HK-2 (cell line): ENCODE results near the gene RITA1.
A peak's percentile ranks its signal among the peaks of the same experiment; 100 is the strongest.

Experiments
- DNase-seq: peaks from one replicate; pipeline ENCODE4 v3.0.0-alpha.2; 2018; ENCODE audit not compliant: unreplicated experiment

The RITA1 gene

GRCh38 chr12:113230315-113231234 lies 45.1 kb downstream of the RITA1 start:
- DNase-seq = peak; percentile 41

GRCh38 chr12:113231235-113232088 lies 45.9 kb downstream of the RITA1 start:
- peak; percentile 80 for DNase-seq

DNA sequence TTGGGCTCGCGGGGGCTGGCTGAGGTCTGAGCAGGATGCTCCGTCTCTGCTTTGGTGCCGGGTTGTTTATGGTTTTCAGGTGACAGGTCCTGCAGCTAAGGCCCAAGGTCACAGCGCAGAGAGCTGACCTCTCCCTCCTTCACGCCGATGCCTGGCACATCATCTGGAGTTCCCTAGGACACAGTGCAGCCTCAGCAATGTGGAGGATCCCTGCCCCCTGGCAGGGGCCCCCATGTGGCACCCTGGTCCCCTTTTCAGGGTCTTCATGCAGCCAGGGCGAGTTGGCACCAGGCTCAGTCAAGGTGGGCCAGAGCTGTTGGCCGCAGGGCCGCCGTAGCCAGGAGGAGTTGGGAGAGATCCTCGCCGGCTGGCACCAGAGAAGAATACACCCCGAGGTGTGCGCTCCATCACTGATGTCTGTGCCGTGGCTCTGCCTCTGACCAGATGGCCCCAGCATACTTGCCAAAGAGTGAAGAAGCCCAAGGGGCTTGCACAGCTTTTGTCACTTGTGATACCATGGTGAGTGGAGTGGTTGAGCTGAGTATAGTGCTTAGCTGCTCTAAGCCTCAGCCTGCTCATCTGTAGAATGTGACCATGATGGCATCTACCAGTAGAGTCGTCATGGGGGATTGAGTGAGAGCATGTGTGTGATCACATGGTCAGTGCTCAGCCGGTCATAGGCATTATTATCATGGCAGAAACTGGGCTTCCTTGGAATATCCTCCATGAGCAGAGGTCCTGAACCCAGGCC lies 46.7 kb downstream of the RITA1 start:
- no peak for DNase-seq

DNA sequence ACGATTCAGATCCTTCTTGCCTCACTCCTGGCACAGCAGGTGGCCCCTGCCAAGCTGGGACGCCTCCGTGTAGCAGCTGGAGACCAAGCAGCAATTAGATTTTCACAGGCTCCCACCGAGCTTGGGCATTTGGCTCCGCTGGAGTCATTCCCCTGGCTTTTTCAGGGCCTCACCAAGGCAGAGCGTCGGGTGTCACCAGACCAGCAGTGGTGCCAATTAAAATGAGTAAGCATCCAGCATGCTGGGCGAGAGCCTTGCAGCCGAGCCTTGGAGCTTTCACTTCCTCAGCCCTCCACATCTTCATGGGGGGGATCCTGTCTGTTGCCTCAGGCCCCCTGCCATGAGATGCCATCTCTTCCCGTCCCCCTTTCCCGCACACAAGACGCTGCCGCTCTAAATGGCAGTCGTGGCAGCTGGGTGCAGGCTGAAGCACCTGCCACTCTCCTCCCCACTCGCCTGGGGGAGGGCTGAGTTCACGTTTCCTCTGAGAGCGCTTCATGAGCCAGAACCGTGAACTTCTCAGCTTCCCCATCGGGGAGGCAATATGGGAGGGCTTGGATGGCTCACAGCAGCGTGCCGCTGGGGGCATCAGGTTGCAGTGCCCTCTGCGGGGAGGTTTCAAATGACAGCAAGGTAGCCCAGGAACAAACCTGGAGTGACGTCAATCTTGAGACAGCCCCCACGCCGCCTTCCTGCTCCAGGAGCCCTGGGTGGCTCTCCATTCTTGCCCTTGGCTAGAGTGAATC lies 47.5 kb downstream of the RITA1 start:
- no peak for DNase-seq

DNA sequence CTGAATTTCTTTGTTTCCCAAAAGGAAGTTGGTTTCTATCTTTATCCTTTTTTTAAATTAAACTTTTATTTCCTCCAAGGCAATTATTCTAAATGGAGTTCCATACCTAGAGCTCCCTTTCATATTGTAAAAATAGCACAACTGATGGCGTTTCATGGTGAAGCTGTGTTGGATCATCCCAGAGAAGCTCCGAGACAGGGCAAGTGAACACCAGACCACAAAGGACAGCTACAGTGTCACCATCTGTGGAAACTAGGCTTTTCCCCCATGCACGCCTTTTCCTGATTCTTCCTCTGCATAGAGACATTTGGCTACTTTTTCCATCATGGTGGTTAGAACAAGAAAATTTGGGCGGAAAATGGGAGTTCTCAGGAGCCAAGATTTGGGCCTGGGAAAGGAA lies 48.4 kb downstream of the RITA1 start:
- no peak for DNase-seq

DNA sequence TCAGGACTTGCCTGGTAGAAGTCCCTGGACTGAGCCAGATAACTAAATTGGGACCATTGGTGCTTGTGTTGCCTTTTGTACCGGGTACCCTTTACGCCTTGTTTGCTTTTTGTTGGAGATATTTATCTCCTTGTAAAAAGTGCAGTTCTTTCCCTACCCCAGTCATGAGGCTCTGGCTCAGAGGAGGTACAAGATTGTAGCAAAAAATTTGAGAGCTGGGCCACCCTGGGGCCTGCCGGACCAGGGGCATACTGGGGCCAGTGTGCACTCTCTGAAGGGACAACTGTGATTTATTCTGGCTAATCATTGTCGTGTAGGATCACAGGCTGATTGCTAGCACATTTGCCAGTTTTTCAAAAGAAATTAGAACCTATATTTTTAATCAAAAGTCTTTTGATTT lies 49.0 kb downstream of the RITA1 start:
- no peak for DNase-seq

GRCh38 chr12:113235976-113236375 lies 50.5 kb downstream of the RITA1 start:
- DNase-seq = no peak

DNA sequence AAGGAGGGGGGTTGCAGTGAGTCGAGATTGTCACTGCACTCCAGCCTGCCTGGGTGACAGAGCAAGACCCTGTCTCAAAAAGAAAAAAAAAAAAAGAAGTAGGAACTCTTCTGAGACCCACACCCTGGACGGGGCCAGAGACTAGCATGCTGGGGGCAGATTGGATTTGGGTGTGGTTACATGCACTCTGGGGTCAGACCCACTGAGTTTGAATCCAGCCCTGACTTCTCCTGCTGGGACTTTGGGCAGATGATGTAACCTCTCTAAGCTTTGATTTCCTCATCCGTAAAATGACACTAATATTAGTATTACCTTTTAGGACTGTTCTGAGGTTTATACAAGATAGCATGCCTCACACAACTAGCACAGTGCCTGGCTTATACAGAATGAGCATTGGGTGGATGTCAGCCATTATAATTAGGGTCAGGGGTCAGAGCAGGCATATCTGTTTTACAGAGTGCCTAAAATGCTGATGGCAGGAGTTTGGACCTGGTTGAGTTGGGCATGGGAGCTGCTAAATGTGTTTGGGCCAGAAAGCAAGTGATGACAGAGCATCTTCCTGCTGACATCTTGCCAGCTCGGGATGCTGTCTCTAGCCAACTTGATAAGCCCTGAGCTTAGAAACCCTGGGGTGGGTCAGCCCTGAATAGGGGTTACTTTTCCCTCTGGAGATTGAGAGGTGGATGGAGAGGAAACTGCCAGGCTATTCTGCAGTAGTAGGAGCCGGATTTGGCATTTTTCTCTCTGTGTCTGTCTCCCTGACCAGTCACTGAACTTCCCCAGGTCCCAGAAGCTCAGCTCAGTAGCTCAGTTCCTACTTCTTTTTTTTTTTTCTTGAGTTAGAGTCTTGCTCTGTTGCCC lies 51.2 kb downstream of the RITA1 start:
- no peak for DNase-seq

DNA sequence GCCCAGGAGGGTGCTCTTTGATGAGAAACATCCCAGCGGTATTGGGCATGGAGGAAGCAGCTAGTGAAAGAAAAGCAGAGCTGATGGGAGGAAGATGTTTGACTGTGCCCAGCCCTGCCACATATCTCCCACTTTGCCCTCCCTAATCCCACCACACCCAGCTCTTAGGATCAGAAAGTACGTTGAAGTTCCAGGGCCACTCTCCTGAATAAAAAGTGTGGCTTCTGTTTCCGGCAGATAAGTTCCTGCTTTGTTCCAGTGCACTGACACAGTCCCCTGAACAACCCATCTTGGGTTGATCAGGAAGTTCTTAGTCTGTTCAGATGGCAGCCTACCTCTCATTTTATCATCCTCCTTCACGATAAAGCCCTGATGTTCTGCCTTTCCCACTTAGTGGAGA lies 52.2 kb downstream of the RITA1 start:
- no peak for DNase-seq

DNA sequence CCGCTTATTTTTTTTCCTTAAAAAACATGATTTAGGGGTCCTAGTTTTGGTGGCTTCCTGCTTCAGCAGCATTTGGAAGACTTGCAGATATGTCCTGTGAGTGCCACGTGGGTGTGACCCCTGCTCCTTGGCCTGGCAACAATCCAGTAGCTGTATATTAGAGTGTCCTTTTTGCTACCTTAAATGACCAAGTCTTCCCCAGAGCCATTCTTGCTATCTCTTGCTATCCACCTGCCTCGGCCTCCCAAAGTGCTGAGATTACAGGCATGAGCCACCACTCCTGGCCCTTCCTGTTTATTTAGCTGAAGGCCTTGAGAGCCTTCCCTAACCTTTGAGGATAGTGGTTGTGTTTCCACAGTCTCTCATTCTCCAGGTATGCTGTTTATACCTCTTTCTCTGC lies 52.8 kb downstream of the RITA1 start:
- DNase-seq = no peak

- DNase-seq = no peak
Measured at GRCh38 chr12:113239288-113239771, 53.8 kb downstream of the RITA1 start.

DNA sequence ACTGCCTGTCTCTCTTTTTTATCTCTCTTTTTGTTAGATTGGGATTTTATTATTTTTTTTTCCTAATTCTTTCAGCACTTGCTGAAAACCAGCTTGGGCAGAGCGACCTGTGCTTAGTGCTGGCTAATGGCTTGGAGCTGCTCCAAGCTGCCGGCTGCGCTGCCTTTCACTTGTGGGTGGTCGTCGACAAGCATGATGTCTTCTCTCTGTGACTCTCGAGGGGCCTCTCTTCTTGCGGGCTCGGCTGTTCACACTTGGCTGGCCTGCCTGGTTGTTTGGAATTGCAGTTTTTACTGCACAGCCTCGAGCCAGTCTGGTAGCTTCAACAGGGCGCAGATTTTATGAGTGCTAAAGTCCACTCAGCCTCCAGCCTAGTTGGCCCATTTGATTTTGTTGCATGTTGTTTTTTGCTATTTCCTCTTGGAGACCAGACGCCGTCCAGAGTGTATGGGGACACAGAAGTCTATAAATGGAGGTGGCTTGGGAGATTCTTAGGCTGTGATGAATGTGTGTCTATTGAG lies 54.4 kb downstream of the RITA1 start:
- DNase-seq = no peak

DNA sequence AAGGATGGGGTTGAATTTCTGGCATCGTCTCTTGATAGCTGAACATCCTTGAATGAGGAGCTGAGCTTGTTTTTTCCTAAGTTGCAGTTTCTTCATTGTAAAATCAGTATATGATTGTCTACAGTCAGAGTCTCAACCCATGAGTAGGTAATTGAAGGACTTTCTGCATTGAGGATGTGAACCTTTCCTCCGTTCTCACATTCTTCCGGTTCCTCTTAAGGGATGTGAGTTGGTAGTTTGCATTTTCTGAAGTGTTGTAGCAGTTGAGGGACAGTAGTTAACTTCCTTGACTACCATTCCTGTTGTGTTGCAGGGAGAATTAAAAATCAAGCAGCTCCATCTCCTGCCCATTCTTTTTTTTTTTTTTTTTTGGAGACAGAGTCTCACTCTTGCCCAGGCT lies 54.9 kb downstream of the RITA1 start:
- no peak for DNase-seq

- peak; percentile 71 for DNase-seq
Measured at GRCh38 chr12:113241191-113242025, 55.9 kb downstream of the RITA1 start.
